Brain microvascular endothelial cell (primary cell): ENCODE data around the gene RDM1.

Experiments used
- DNase-seq: peaks from one replicate; pipeline ENCODE4 v3.0.0-alpha.2; 2020
- H3K27ac ChIP-seq: fragments of 250-450 bp; sonication (Bioruptor Pico); 2 replicates; pipeline ENCODE4 v1.5.1; 2020; ENCODE audit warnings: mild to moderate bottlenecking, moderate library complexity
- H3K27me3 ChIP-seq: fragments of 250-450 bp; sonication (Bioruptor Pico); replicated peaks from 2 replicates; pipeline ENCODE4 v1.5.1; 2020; ENCODE audit warnings: mild to moderate bottlenecking
- H3K36me3 ChIP-seq: fragments of 250-450 bp; sonication (Bioruptor Pico); replicated peaks from 2 replicates; pipeline ENCODE4 v1.5.1; 2020; ENCODE audit warnings: mild to moderate bottlenecking
- H3K4me3 ChIP-seq: 2 replicates; pipeline ENCODE4 v1.5.1; 2011; ENCODE audit warnings: low read depth, mild to moderate bottlenecking, control low read depth, low read length, moderate library complexity
- in situ Hi-C: cut with HindIII; loops from 2 replicates; pipeline ENCODE4 v1.10.0; 2017; ENCODE audit warnings: low sequenced_read_pairs, low pct_ligation_motif_present
- TF ChIP-seq, protein P1 (sequence below): IDR thresholded peaks from 2 replicates; pipeline ENCODE4 v1.5.1; 2011; ENCODE audit warnings: low read depth, mild to moderate bottlenecking, moderate library complexity, low read length, control low read depth, inconsistent platforms; ENCODE audit errors: missing control alignments

Gene RDM1

GRCh38 chr17:35972535-35972934, 42.0 kb upstream of the RDM1 start:
- H3K27ac ChIP-seq: no peak overlapping the region
- TF ChIP-seq, protein P1, sequence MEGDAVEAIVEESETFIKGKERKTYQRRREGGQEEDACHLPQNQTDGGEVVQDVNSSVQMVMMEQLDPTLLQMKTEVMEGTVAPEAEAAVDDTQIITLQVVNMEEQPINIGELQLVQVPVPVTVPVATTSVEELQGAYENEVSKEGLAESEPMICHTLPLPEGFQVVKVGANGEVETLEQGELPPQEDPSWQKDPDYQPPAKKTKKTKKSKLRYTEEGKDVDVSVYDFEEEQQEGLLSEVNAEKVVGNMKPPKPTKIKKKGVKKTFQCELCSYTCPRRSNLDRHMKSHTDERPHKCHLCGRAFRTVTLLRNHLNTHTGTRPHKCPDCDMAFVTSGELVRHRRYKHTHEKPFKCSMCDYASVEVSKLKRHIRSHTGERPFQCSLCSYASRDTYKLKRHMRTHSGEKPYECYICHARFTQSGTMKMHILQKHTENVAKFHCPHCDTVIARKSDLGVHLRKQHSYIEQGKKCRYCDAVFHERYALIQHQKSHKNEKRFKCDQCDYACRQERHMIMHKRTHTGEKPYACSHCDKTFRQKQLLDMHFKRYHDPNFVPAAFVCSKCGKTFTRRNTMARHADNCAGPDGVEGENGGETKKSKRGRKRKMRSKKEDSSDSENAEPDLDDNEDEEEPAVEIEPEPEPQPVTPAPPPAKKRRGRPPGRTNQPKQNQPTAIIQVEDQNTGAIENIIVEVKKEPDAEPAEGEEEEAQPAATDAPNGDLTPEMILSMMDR: no peak
- no peak for DNase-seq
- no peaks in the 10 kb centered on the region for H3K36me3 ChIP-seq
- no peaks in the 10 kb centered on the region for H3K27me3 ChIP-seq
- no peak overlapping the region for H3K4me3 ChIP-seq
- in situ Hi-C loops: no loop called here

GRCh38 chr17:35972066-35972465, 41.5 kb upstream of the RDM1 start:
- no peak for DNase-seq
- Histone ChIP-seq H3K27ac (no peak overlapping the region), H3K36me3 (no peaks in the 10 kb centered on the region), H3K4me3 (no peak overlapping the region), H3K27me3 (no peaks in the 10 kb centered on the region)
- in situ Hi-C loops: no loop called here
- TF ChIP-seq, protein P1: no peak

- in situ Hi-C loops: no loop called here
- Histone ChIP-seq H3K27ac (no peak overlapping the region), H3K27me3 (no peaks in the 10 kb centered on the region), H3K36me3 (no peaks in the 10 kb centered on the region), H3K4me3 (no peak overlapping the region)
- peak; percentile 79 for DNase-seq
- TF ChIP-seq, protein P1: peak; percentile 82
Measured at GRCh38 chr17:35969558-35970380, 39.2 kb upstream of the RDM1 start.

DNA sequence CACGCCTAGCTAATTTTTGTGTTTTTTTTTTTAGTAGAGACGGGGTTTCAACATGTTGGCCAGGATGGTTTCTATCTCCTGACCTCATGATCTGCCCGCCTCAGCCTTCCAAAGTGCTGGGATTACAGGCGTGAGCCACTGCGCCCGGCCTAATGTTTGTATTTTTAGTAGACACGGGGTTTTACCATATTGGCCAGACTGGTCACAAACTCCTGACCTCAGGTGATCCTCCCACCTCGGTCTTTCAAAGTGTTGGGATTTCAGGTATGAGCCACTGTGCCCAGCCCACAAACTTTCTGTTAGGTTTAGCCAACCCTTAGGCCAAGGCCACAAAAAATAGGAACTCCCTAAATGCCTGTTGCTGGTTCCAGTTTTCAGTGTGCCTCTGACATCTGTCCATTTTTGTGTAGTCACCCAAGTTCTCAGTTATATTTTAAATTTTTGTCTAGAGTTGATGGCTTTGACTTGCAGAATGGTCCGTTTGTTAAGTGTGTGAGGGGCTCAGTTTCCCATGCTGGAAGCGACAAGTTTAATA, 38.0 kb upstream of the RDM1 start:
- H3K27me3 ChIP-seq: no peaks in the 10 kb centered on the region
- in situ Hi-C loops: no loop called here
- TF ChIP-seq, protein P1: no peak

GRCh38 chr17:35965272-35965671, 34.7 kb upstream of the RDM1 start:
- TF ChIP-seq, protein P1: no peak
- Histone ChIP-seq H3K27ac (no peak overlapping the region), H3K27me3 (no peaks in the 10 kb centered on the region), H3K36me3 (no peaks in the 10 kb centered on the region), H3K4me3 (no peak overlapping the region)
- in situ Hi-C loops: no loop called here
- no peak for DNase-seq

More for the DNA sequence above, 38.0 kb upstream of the RDM1 start:
- Histone ChIP-seq H3K36me3 (no peaks in the 10 kb centered on the region), H3K4me3 (no peak overlapping the region), H3K27ac (no peak overlapping the region)
- DNase-seq: no peak
